DOHH2 (cell line): ENCODE data around the gene CFAP210.

ENCODE experiments used
- EZH2phosphoT487 ChIP-seq: fragments of 200-600 bp; sonication (generic); IDR thresholded peaks from 2 replicates; pipeline ENCODE4 v1.6.1; 2017; ENCODE audit warnings: borderline replicate concordance, mild to moderate bottlenecking, antibody characterized with exemption, low read length, moderate library complexity, mixed read lengths
- TF ChIP-seq, protein P1 (sequence below): fragments of 200-600 bp; sonication (generic); IDR thresholded peaks from one replicate; pipeline ENCODE4 v1.5.1; 2014; ENCODE audit warnings: antibody characterized with exemption, mild to moderate bottlenecking, low read depth, low read length; ENCODE audit not compliant: poor library complexity, severe bottlenecking

DNA sequence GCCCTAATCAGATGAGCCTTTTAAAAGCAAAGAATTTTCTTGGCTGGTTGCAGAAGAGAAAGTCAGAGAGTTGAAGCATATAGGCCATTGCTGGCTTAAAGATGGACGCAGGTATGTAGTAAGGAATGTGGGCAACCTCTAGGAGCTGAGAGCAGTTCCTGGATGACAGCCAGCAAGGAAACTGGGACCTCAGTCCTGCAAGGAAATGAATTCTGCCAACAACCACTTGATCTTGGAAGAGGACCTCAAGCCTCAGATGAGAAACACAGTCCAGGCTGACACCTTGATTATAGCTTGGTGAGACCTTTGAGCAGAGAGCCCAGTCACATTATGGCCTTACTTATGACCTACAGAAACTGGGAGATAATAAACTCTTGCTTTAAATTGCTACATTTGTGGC lies 15.8 kb upstream of the CFAP210 start:
- TF ChIP-seq EZH2phosphoT487: no peak
- TF ChIP-seq, protein P1, sequence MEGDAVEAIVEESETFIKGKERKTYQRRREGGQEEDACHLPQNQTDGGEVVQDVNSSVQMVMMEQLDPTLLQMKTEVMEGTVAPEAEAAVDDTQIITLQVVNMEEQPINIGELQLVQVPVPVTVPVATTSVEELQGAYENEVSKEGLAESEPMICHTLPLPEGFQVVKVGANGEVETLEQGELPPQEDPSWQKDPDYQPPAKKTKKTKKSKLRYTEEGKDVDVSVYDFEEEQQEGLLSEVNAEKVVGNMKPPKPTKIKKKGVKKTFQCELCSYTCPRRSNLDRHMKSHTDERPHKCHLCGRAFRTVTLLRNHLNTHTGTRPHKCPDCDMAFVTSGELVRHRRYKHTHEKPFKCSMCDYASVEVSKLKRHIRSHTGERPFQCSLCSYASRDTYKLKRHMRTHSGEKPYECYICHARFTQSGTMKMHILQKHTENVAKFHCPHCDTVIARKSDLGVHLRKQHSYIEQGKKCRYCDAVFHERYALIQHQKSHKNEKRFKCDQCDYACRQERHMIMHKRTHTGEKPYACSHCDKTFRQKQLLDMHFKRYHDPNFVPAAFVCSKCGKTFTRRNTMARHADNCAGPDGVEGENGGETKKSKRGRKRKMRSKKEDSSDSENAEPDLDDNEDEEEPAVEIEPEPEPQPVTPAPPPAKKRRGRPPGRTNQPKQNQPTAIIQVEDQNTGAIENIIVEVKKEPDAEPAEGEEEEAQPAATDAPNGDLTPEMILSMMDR: no peak
